ENCODE results near the gene NRL.

The NRL gene

DNA sequence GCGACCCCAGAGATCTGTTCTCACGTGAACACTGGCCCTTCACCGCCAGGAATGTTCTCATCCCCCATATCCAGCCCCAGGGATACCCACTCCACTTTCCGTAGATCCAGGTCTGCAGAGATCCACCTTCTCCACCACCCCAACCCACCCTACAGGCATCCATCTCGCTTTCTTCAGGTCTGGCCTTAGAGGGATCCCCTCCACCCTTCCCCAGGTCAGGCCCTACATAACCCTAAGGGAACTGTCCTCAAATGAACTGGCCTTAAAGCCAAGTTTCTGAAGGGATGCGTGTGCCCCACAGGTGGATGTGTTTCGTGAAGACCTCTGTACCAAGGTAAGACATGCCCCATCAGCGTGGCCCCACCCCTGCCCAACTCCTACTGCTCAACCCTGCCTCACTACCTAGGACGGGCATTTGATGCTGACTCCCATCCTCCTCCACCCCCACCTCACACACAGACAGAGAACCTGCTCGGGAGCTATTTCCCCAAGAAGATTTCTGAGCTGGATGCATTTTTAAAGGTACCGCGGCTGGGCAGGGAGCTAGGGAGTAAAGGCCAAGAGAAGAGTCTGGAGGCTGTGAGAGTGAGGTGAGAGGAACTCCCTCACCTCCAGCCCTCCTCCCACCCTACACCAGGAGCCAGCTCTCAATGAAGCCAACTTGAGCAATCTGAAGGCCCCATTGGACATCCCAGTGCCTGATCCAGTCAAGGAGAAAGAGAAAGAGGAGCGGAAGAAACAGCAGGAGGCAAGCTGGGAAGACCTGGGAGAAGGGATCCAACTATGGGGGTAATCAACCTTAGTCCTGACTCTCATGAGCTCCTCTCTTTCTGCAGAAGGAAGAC is 22.2 kb upstream of the NRL start:
- DNase-seq (ENCODE audit: low read depth), result no peak
- H3K4me3 ChIP-seq (ENCODE audit: low read length), result peak overlapping the region; percentile 79
- TF ChIP-seq, protein P1, sequence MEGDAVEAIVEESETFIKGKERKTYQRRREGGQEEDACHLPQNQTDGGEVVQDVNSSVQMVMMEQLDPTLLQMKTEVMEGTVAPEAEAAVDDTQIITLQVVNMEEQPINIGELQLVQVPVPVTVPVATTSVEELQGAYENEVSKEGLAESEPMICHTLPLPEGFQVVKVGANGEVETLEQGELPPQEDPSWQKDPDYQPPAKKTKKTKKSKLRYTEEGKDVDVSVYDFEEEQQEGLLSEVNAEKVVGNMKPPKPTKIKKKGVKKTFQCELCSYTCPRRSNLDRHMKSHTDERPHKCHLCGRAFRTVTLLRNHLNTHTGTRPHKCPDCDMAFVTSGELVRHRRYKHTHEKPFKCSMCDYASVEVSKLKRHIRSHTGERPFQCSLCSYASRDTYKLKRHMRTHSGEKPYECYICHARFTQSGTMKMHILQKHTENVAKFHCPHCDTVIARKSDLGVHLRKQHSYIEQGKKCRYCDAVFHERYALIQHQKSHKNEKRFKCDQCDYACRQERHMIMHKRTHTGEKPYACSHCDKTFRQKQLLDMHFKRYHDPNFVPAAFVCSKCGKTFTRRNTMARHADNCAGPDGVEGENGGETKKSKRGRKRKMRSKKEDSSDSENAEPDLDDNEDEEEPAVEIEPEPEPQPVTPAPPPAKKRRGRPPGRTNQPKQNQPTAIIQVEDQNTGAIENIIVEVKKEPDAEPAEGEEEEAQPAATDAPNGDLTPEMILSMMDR (conservative IDR thresholded peaks at IDR 0.05; ENCODE audit: low read length), result no peak

DNA sequence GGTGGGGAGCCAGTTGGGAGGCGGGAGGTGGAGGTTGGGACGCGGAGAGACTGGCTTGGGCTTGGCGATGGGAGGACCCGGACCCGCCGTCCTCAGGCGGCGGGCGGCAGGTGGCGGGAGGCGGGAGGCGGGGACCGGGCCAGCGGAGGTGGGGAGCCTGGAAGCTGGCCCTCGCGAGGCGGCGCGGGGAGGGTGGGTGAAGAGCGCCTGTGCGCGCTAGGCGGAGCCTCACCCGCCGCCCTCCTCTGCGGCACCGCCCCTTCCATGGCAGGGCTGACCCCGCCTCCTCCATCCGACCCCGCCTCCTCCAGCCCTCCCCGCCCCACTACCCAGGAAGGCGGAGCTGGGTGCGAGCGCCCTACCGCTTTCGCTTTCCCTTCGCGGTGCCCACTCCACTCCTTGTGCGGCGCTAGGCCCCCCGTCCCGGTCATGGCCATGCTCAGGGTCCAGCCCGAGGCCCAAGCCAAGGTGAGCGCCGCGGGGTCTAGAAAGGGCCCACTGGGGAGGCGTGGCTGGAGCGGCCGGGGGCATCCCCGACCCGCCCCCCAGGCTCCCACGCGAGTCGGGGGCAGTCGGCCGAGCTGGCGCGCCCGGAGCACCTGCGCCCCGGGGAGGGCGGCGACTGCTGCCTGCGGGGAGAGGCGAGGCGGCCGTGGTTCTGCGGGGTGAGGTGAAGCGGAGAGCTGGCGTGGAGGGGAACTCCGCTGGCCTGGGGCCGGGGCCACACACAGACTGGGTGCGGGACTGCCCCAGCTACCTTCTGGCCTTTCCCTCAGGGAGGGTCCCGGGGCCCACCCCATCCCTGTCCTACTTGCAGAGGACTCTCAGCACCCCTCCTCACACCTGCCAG is 21.3 kb upstream of the NRL start, which contains the start of gene PSME1:
TSS of gene PSME1 (plus strand) at position 361 of the 850 bp plus-strand sequence. CDS start at position 430, 69 bp downstream.
- peak; percentile 80 for DNase-seq (ENCODE audit: low read depth)
- TF ChIP-seq, protein P1 (conservative IDR thresholded peaks at IDR 0.05; ENCODE audit: low read length), result no peak

DNA sequence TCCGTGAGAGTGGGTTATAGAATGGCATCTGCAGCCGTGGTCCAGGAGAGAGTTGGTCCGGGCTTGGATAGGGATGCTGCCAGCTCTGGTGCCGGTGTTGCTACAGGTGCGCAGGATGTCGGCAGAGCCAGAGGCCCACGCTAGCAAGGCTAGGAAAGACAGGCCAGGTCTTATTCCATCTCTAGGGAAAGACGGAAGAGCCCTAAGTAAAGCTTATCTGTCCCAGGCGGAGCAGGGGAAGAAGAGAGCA is 20.8 kb upstream of the NRL start:
- no peak for DNase-seq (ENCODE audit: low read depth)
- H3K4me3 ChIP-seq (ENCODE audit: low read length), result peak overlapping the region; percentile 79

More for the DNA sequence above, 21.3 kb upstream of the NRL start, which contains the start of gene PSME1:
- H3K4me3 ChIP-seq (ENCODE audit: low read length), result peak within 1 kb of the TSS; percentile 79

DNA sequence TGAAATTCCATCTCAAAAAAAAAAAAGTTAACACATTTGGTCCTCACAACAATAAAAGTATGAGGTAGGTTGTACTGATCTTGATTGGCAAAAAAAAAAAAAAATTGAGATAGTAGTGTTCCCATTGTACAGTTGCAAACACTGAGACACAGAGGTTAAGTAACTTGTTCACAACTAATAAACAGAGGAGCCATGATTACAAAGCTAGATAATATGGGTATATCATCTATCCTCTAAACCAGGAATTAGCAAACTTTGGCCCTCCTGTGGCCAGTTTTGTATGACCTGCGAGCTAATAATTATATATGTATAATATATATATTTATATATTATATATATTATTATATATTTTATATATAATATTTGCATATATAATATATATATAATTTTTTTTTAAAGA is 19.0 kb upstream of the NRL start:
- TF ChIP-seq, protein P1 (conservative IDR thresholded peaks at IDR 0.05; ENCODE audit: low read length), result no peak
- no peak overlapping the region for H3K4me3 ChIP-seq (ENCODE audit: low read length)
- no peak for DNase-seq (ENCODE audit: low read depth)

More for the DNA sequence above, 20.8 kb upstream of the NRL start:
- TF ChIP-seq, protein P1 (conservative IDR thresholded peaks at IDR 0.05; ENCODE audit: low read length), result no peak

DNA sequence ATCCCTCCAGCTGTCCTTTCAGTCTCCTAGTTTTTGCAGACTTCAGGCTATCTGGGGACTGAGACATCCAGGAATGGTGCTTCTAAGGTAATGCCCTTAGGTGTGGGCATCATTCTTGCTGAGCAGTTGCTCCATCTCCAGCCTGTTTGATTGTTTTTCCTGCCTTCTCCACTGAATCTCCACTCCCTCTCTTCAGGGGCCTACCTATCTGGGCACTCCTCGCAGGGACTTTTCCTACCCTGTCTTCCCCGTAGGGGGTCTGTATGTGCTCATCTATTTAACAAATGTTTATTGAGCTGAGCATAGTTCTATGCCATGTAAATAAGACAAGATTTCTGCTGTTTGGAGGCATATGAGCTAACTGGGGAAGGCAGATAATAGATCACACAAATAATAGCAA is 18.2 kb upstream of the NRL start:
- TF ChIP-seq, protein P1 (conservative IDR thresholded peaks at IDR 0.05; ENCODE audit: low read length), result no peak
- DNase-seq (ENCODE audit: low read depth), result no peak
- no peak overlapping the region for H3K4me3 ChIP-seq (ENCODE audit: low read length)

DNA sequence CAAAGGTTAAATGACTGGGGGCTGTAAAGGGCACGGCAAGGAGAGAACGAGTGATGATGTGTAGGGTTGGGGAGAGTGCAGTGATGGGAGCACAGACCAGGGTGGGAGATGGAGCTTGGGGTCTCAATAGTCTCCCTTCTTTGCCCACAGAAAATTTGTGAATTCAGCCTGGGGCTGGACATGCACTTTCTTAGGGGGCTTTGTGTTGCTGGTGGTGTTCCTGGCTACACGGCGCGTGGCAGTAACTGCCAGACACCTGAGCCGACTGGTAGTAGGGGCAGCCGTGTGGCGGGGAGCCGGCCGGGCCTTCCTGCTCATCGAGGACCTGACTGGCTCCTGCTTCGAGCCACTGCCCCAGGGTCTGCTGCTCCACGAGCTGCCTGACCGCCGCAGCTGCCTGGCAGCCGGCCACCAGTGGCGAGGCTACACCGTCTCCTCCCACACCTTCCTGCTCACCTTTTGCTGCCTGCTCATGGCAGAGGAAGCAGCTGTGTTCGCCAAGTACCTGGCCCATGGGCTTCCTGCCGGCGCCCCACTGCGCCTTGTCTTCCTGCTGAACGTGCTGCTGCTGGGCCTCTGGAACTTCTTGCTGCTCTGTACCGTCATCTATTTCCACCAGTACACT is 17.4 kb upstream of the NRL start:
- H3K4me3 ChIP-seq (ENCODE audit: low read length), result no peak overlapping the region
- DNase-seq (ENCODE audit: low read depth), result no peak
- TF ChIP-seq, protein P1 (conservative IDR thresholded peaks at IDR 0.05; ENCODE audit: low read length), result no peak
